CD4-positive, alpha-beta T cell (primary cell): ENCODE data around the gene GDF2. TPM values are rescaled to one million over a fixed set of nuclear protein-coding genes. Genes with fewer than 3 reads are reported as not detected.

Experiments used
- ATAC-seq: fragments of 200-7000 bp; cut with Tn5 transposase; one replicate; pipeline ENCODE4 v1.10.0; 2022; ENCODE audit warnings: mild to moderate bottlenecking; ENCODE audit not compliant: poor library complexity
- CTCF ChIA-PET: fragments of 350-600 bp; sonication (Branson Sonifier 250); formaldehyde crosslinking; loops from one replicate; lab custom pipeline; 2021; ENCODE audit warnings: antibody characterized with exemption, inconsistent platforms; lab: Charles Lee
- POLR2A ChIA-PET: fragments of 350-600 bp; sonication (Branson Sonifier 250); formaldehyde crosslinking; loops from one replicate; lab custom pipeline; 2021; ENCODE audit warnings: antibody characterized with exemption, inconsistent platforms; lab: Charles Lee
- DNase-seq, 14 experiments: peaks; one replicate each; pipeline ENCODE4 v3.0.0-alpha.2; 2013 to 2020; ENCODE audit warnings: mixed read lengths in 2 of 14
- H3K27ac ChIP-seq, 2 donors: one replicate each; pipeline versions ENCODE4 v1.5.1 to v1.7.0; 2013; ENCODE audit warnings: low read length in 2 of 2, low read depth in 1 of 2, mild to moderate bottlenecking in 1 of 2
- H3K27me3 ChIP-seq, 2 experiments: 1 replicate in 1 of 2; 2 replicates in 1 of 2; pipeline versions ENCODE4 v1.6.1 to v1.7.0; 2013; ENCODE audit warnings: low read length in 2 of 2, control low read depth in 1 of 2, mild to moderate bottlenecking in 1 of 2, moderate library complexity in 1 of 2; ENCODE audit not compliant: insufficient read depth in 2 of 2, control insufficient read depth in 1 of 2
- H3K36me3 ChIP-seq: one replicate; pipeline ENCODE4 v1.6.1; 2013; ENCODE audit warnings: low read length, control low read depth; ENCODE audit not compliant: insufficient read depth
- H3K4me1 ChIP-seq: one replicate; pipeline ENCODE4 v1.6.1; 2013; ENCODE audit warnings: low read length, control low read depth; ENCODE audit not compliant: insufficient read depth
- H3K4me3 ChIP-seq: one replicate; pipeline ENCODE4 v1.5.1; 2013; ENCODE audit warnings: mild to moderate bottlenecking, low read length, moderate library complexity
- H3K9me3 ChIP-seq, 2 experiments: 1 replicate in 1 of 2; 2 replicates in 1 of 2; pipeline versions ENCODE4 v1.6.1 to v1.7.0; 2013; ENCODE audit warnings: low read length in 2 of 2, mild to moderate bottlenecking in 2 of 2, control low read depth in 1 of 2, moderate library complexity in 1 of 2; ENCODE audit not compliant: control insufficient read depth in 1 of 2, insufficient read depth in 1 of 2
- H3K27ac Mint-ChIP-seq: one replicate; pipeline ENCODE4 v1.8.0; 2020; ENCODE audit warnings: mixed read lengths
- H3K27me3 Mint-ChIP-seq: one replicate; pipeline ENCODE4 v1.8.0; 2021; ENCODE audit warnings: mixed read lengths
- H3K36me3 Mint-ChIP-seq: one replicate; pipeline ENCODE4 v1.8.0; 2021; ENCODE audit warnings: low read depth, mixed read lengths
- H3K4me1 Mint-ChIP-seq: one replicate; pipeline ENCODE4 v1.8.0; 2021; ENCODE audit warnings: low read depth, mixed read lengths
- H3K4me3 Mint-ChIP-seq: one replicate; pipeline ENCODE4 v1.8.0; 2020; ENCODE audit warnings: mild to moderate bottlenecking, mixed read lengths
- H3K9me3 Mint-ChIP-seq: one replicate; pipeline ENCODE4 v1.8.0; 2020; ENCODE audit warnings: mixed read lengths
- intact Hi-C, 2 experiments: fragments of 100-400 bp; cut with DNase I in 1 of 2; cut with micrococcal nuclease in 1 of 2; formaldehyde crosslinking; loops; one replicate each; pipeline versions ENCODE4 v1.15.1 to v1.9.0; 2023 to 2025; cut with DNase I, micrococcal nuclease
- total RNA-seq, 174 experiments: library from RNA in 2 of 174; stranded (reverse) in 2 of 174; gene quantifications; one replicate each; pipeline ENCODE4 v1.2.3 and lab custom pipeline; 2021 to 2026
- TF ChIP-seq, protein P1 (sequence below): fragments of 200-600 bp; IDR thresholded peaks from one replicate; pipeline ENCODE4 v1.8.0; 2022; ENCODE audit warnings: antibody characterized with exemption, mild to moderate bottlenecking

Gene GDF2
- total RNA-seq, 2 experiments from 2014 or later: not detected

DNA sequence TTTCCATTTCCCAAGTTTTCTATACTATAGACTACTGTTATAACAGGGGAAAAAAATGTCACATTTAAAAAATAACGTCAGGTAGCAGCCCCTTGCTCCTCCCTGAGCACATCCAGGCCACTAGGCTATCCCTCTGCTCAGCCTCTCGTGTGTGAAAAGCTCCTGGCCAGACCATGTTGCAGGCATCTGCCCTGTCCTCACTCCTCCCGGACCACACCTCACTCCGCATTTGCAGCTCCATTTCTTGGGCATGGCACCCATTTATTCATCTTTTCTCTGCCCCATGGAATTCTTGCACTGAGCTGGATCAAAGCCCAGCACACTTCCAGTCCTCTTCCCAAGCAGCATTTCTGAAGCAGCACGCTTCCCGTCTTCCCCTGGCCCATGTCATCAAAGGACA is 1.4 kb upstream of the GDF2 start:
- no peaks in the 10 kb centered on the region for H3K36me3 Mint-ChIP-seq
- H3K4me1 ChIP-seq: no peaks in the 10 kb centered on the region
- H3K27me3 Mint-ChIP-seq: peaks cover 3% of the 10 kb centered on the region

DNA sequence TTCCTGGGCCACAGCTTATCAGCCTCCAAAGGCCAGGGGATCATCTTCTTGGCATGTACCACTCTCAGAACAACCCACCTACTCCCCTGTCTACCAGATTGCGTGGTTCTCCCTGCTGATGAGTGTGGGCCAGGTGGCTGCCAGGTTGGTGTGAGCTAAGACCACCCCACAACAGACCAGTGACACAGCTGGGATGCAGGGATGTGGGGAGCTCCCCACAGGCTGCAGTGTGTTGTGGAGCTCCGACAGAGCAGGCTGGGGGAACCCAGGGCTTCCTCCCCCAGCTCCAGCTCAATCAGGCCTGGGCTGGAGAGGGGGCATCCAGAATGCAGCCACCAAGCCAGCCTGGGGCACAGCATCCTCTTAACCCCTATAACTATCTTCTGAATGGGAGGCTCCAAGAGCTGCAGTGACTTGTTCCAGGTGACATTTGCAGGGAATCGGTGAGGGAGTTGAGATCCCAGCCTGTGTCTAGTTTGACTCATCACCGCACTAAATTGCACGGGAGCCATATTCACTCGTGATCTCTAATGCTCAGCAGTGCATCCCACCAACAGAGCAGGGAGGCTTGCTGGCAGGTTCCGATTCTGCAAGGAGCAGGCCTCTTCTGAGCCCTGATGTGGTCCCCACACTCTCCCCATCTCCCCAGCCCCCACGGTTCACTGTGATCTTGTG is 596 bp upstream of the GDF2 start:
- H3K27me3 ChIP-seq: peaks cover 0 to 2% of the 10 kb centered on the region in 2 experiments
- no peaks in the 10 kb centered on the region for H3K36me3 ChIP-seq
- TF ChIP-seq, protein P1, sequence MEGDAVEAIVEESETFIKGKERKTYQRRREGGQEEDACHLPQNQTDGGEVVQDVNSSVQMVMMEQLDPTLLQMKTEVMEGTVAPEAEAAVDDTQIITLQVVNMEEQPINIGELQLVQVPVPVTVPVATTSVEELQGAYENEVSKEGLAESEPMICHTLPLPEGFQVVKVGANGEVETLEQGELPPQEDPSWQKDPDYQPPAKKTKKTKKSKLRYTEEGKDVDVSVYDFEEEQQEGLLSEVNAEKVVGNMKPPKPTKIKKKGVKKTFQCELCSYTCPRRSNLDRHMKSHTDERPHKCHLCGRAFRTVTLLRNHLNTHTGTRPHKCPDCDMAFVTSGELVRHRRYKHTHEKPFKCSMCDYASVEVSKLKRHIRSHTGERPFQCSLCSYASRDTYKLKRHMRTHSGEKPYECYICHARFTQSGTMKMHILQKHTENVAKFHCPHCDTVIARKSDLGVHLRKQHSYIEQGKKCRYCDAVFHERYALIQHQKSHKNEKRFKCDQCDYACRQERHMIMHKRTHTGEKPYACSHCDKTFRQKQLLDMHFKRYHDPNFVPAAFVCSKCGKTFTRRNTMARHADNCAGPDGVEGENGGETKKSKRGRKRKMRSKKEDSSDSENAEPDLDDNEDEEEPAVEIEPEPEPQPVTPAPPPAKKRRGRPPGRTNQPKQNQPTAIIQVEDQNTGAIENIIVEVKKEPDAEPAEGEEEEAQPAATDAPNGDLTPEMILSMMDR: no peak
- no peak overlapping the region for H3K27ac ChIP-seq
- CTCF ChIA-PET: no interaction called here
- intact Hi-C loops: no loop called here
- no peak overlapping the region for H3K27ac Mint-ChIP-seq
- H3K27me3 Mint-ChIP-seq: peaks cover 3% of the 10 kb centered on the region
- POLR2A ChIA-PET: no interaction called here
- H3K4me1 ChIP-seq: no peaks in the 10 kb centered on the region
- H3K36me3 Mint-ChIP-seq: no peaks in the 10 kb centered on the region
- H3K4me1 Mint-ChIP-seq: no peaks in the 10 kb centered on the region
- H3K4me3 Mint-ChIP-seq: no peak overlapping the region
- H3K9me3 Mint-ChIP-seq: no peaks in the 10 kb centered on the region
- ATAC-seq: no peak
- no peaks in the 10 kb centered on the region for H3K9me3 ChIP-seq
- DNase-seq: no peak
- no peak overlapping the region for H3K4me3 ChIP-seq

More for the DNA sequence above, 1.4 kb upstream of the GDF2 start:
- H3K9me3 Mint-ChIP-seq: no peaks in the 10 kb centered on the region
- DNase-seq: no peak
- CTCF ChIA-PET: interaction anchor here (1.5 kb wide), 1 partner anchor 9 kb away, joined by 5 read pairs; no protein-coding TSS in a partner anchor
- no peak overlapping the region for H3K27ac Mint-ChIP-seq
- H3K4me1 Mint-ChIP-seq: no peaks in the 10 kb centered on the region
- Histone ChIP-seq H3K27ac (no peak overlapping the region), H3K27me3 (peaks cover 0 to 2% of the 10 kb centered on the region in 2 experiments), H3K9me3 (no peaks in the 10 kb centered on the region), H3K4me3 (no peak overlapping the region), H3K36me3 (no peaks in the 10 kb centered on the region)
- TF ChIP-seq, protein P1: no peak
- intact Hi-C loops: no loop called here
- no peak for ATAC-seq
- H3K4me3 Mint-ChIP-seq: no peak overlapping the region
- POLR2A ChIA-PET: no interaction called here

DNA sequence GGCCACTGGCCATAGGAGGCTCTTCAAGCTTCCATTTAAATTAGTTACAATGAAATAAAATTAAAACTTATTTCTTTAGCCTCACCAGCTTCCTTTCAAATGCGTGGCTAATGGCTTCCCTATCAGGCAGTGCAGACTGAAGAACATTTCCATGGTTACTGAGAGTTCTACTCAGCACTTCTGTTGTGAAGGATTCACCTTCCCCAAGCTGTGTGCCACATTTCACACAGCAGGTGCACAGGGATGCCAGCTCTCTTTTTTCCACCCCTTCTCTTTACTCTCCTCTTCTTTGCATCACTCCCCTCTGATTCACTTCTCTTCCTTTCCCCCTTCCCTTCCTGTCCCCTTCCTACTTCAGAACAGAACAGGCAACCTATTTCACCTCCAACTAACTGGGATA is 833 bp downstream of the GDF2 start:
- Histone ChIP-seq H3K36me3 (no peaks in the 10 kb centered on the region), H3K4me1 (no peaks in the 10 kb centered on the region), H3K9me3 (no peaks in the 10 kb centered on the region), H3K27me3 (peaks cover 0 to 2% of the 10 kb centered on the region in 2 experiments), H3K27ac (no peak overlapping the region), H3K4me3 (no peak overlapping the region)
- H3K27ac Mint-ChIP-seq: no peak overlapping the region
- TF ChIP-seq, protein P1: no peak
- intact Hi-C loops: no loop called here
- H3K36me3 Mint-ChIP-seq: no peaks in the 10 kb centered on the region
- H3K4me1 Mint-ChIP-seq: no peaks in the 10 kb centered on the region
- POLR2A ChIA-PET: no interaction called here
- H3K27me3 Mint-ChIP-seq: peaks cover 3% of the 10 kb centered on the region
- CTCF ChIA-PET: no interaction called here
- no peak for DNase-seq
- H3K9me3 Mint-ChIP-seq: no peaks in the 10 kb centered on the region
- no peak for ATAC-seq
- no peak overlapping the region for H3K4me3 Mint-ChIP-seq
